Measurements from ENCODE around the gene PBX4.

GRCh38 chr19:19661675-19662251 is 43.3 kb upstream of the PBX4 start:
- TF ChIP-seq SPI1 (IDR thresholded peaks at IDR 0.05; ENCODE audit: low read depth, low read length) (peak; percentile 89), PAX5 (IDR thresholded peaks at IDR 0.05; ENCODE audit: insufficient read depth, low read length, severe bottlenecking) (no peak), POLR2A (IDR thresholded peaks at IDR 0.05; ENCODE audit: low read depth, low read length) (no peak; the same call in 1 of the 2 replicates), POLR2AphosphoS5 (IDR thresholded peaks at IDR 0.05; ENCODE audit: low read depth, low read length) (peak; percentile 71)
